Stimulated activated CD4-positive, alpha-beta T cell treated with anti-CD3 and anti-CD28 coated beads, TNF-alpha, amount 100 ng/mL, for 24 hours (primary cell): Measurements from ENCODE around the gene C1QTNF4.

Source experiments
- DNase-seq, 3 experiments: peaks; one replicate each; pipeline ENCODE4 v3.0.0-alpha.2; 2020; ENCODE audit warnings: low read depth in 3 of 3

C1QTNF4 gene

GRCh38 chr11:47592970-47593369 lies 1.2 kb downstream of the C1QTNF4 start:
- DNase-seq: no peak

- DNase-seq: no peak
These were observed 2.0 kb downstream of the C1QTNF4 start for GRCh38 chr11:47592251-47592650.

- DNase-seq: no peak
These were observed 2.4 kb downstream of the C1QTNF4 start for GRCh38 chr11:47591764-47592163.

GRCh38 chr11:47589977-47590861 lies 4.0 kb downstream of the C1QTNF4 start:
- no peak for DNase-seq

GRCh38 chr11:47589584-47589976 lies 4.6 kb downstream of the C1QTNF4 start:
- DNase-seq: no peak

GRCh38 chr11:47589118-47589517 lies 5.1 kb downstream of the C1QTNF4 start:
- DNase-seq: no peak

DNA sequence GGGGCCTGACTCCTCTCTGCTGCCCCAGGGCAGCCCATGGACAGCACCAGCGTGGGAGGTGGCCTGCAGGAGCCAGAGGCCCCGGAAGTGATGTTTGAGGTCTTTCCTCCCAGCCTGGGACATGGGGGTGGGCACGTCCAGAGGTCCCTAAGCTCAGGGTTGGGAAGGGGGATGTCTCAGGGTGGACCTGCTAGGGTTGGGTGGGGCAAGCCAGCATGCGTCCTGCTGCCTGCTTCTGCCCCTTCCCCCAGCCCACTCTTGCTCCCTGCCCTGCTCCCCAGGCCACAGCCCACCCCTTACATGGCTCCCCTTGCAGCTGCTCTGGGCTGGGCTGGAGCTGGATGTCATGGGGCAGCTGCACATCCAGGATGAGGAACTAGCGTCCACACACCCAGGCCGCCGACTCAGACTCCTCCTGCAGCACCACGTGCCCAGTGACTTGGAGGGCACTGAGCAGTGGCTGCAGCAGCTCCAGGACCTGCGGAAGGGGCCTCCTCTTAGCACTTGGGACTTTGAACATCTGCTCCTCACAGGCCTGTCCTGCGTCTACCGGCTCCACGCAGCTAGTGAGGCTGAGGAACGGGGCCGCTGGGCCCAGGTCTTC lies 6.4 kb downstream of the C1QTNF4 start:
- no peak for DNase-seq

GRCh38 chr11:47587039-47587716 lies 7.0 kb downstream of the C1QTNF4 start:
- no peak for DNase-seq

GRCh38 chr11:47586098-47586855 lies 7.9 kb downstream of the C1QTNF4 start, which contains the start of gene FAM180B:
Gene FAM180B (plus strand): TSS chr11:47586678. CDS start chr11:47586769, 91 bp downstream.
- no peak for DNase-seq

DNA sequence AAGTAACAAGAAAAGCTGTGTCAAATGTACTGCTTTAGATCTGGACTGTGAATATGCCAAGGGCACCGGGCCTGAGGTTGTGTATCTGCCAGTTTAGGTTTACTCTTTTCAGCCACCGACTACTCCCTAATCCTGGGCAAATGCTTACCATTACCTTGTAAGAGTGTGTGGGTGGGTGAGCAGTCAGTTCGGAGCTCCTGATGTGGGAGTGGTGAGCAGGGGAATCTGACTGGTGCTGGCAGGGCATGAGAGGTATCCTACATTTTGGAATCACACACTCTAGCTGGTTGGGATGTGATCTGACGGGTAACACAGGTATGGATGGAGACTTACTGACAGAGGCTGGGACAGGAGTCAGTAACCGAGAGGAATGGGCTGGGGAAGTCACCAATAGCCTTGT lies 10.4 kb downstream of the C1QTNF4 start:
- DNase-seq: no peak

DNA sequence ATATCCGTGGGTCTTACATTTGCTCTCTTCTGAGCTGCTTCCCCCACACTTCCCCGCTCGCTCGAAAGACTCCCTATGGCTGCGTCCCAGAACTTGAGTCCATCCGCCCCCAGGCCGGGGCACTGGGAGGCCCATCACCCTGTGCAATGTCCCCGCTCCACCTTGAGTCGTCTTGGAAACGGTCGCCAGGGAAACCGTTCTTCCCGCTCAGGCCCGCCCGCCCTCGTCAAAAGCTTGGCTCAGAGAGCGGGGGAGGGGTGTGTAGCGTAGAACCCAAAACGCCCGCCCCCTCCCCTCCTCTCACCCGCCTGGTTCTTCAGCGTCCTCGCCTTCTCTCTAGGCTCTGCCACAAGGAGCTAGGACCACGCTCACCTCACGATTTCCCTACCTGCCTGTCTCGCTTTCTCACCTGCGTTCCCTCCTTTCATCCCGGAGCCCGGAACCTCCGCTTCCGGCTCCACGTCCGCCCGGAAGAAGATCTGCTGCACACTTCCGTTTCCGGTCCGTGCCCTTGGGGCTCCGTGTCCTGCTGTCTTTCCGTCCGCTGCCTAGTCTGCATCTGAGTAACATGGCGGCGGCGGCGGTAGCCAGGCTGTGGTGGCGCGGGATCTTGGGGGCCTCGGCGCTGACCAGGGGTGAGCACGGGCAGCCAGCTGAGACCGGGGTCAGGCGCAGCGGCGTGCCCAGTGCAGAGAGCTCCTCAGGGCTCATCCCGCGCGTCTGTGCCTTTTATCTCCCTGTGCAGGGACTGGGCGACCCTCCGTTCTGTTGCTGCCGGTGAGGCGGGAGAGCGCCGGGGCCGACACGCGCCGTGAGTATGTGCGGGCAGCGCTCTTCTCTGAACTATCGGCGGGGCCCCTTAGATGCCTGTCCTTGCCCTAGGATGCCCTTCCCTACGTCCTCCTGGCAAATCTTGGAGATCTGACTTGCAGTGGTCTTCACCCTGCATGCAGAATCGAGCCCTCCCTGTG lies 15.4 kb downstream of the C1QTNF4 start, which contains the start of the genes KBTBD4 and NDUFS3:
Gene KBTBD4, minus strand, starts transcription at position 447 of the 971 bp plus-strand sequence. Its CDS starts 19 bp downstream, at position 428.
Gene NDUFS3, plus strand, starts transcription at position 551 of the 971 bp plus-strand sequence. Its CDS starts 18 bp downstream, at position 569.
- peak; percentile 81 to 87 (median 86) for DNase-seq

DNA sequence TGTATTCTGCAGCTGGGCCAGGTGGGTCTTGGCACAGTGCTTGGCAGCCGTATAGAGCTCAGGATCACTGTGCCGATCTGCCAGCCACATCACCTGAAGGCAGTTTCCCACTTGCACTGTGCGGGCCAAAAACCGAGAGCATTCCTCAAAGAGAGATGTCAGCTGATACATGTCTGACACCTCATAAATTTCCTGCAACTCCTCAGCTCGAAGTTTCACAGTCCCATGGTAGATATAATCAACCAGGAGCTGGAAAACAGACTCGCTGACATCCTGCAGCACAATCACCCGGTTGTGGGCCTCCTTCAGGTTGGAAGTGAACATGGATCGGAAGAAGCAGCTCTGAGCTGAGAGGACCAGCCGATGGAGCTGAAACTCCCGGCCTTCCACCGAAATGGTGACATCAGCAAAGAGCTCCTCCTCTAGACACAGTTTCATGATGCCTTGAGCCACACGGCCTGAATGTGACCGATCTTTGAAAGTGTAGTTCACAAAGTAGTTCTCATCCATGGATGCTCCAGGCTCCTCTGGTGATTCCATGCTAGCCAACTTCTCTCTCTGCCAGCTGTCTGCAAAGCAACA lies 16.7 kb downstream of the C1QTNF4 start:
- DNase-seq: no peak

DNA sequence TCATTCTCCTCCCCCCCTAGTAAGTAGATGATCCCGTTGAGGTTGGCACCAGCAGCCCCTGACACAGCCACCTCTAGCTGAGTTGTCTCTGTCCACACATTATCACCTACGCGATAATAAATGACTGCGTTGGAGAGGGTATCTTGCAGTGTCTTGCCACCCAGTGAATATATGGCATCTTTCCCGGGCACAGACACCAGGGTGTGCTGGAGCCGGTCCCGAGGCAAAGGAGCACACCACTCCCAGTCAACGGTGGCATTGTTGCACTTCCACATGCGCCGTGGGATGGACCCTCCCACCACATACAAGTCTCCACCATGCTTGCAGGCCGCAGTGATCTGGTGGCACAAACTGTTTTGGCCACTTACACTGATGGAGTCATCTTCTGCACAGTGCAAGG lies 20.9 kb downstream of the C1QTNF4 start:
- no peak for DNase-seq

GRCh38 chr11:47572715-47573255 lies 21.4 kb downstream of the C1QTNF4 start:
- no peak for DNase-seq

DNA sequence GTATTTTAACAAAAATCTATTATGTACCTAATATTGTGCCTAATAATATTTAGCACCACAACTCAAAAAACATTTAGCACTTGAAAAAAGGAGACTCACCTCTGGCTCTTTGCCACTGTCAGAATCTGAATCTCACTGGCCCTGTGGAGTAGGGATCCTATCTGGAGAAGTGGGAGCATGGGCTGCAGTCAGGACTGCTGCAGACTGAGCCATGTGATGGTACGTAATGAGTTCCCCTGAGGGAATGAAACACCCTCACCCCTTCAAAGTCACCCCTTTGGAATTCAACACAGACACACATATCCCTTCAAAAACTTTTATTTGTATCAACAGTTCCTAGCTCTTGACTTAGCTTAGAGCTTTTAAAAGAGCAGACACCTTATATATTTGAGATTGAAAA lies 22.3 kb downstream of the C1QTNF4 start:
- DNase-seq: no peak

DNA sequence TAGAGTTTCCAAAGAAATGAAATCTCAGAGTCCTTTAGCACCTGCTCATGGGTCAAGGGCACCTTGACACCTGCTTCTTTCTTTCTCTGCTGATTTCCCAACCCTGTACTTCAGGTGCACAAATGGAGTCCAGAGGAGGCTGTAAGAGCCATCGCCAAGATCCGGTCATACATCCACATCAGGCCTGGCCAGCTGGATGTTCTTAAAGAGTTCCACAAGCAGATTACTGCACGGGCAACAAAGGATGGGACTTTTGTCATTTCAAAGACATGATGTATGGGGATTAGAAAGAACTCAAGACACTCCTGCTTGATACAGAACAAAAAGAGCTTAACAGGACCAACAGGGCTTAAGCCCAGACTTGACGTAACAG lies 22.9 kb downstream of the C1QTNF4 start:
- DNase-seq: no peak

GRCh38 chr11:47570651-47571356 lies 23.4 kb downstream of the C1QTNF4 start:
- no peak for DNase-seq

- DNase-seq: no peak
These were observed 24.6 kb downstream of the C1QTNF4 start for GRCh38 chr11:47569646-47570045.

GRCh38 chr11:47566149-47566698 lies 28.0 kb downstream of the C1QTNF4 start:
- no peak for DNase-seq
